GM23248 (cell line): ENCODE results near the gene MPRIP.

Experiments used
- EZH2 ChIP-seq: fragments of 200-600 bp; sonication (generic); IDR thresholded peaks from 2 replicates; pipeline ENCODE4 v1.6.1; 2018; ENCODE audit warnings: antibody characterized with exemption, mild to moderate bottlenecking; ENCODE audit not compliant: insufficient read depth, poor library complexity, severe bottlenecking
- EZH2phosphoT487 ChIP-seq: fragments of 200-600 bp; sonication (generic); IDR thresholded peaks from 2 replicates; pipeline ENCODE4 v1.6.1; 2018; ENCODE audit warnings: antibody characterized with exemption, moderate library complexity, mild to moderate bottlenecking, low read depth; ENCODE audit not compliant: insufficient read depth

- TF ChIP-seq EZH2 (no peak), EZH2phosphoT487 (no peak)
Measured at GRCh38 chr17:17226451-17227265, 184.4 kb downstream of the MPRIP start.
